Spinal cord (tissue), 10 donors: Measurements from ENCODE around the gene SENP7. TPM values are rescaled to one million over a fixed set of nuclear protein-coding genes. Genes with fewer than 3 reads are reported as not detected.
"Not testable (repeated sequence)": the region's sequence is repeated elsewhere in the genome, so short reads cannot be mapped to it uniquely, and the experiment has no call there.

ENCODE experiments used
- DNase-seq, 6 donors: peaks; one replicate each; pipeline versions ENCODE4 v3.0.0 to v3.0.0-alpha.2; 2013 to 2015; ENCODE audit warnings: low spot score in 6 of 6, low read depth in 4 of 6
- H3K27ac ChIP-seq: one replicate; pipeline ENCODE4 v1.5.1; 2013; ENCODE audit warnings: low read depth, low read length, control low read depth
- H3K27me3 ChIP-seq: one replicate; pipeline ENCODE4 v1.6.1; 2013; ENCODE audit warnings: low read length; ENCODE audit not compliant: control insufficient read depth, insufficient read depth
- H3K36me3 ChIP-seq: one replicate; pipeline ENCODE4 v1.6.1; 2013; ENCODE audit warnings: low read length; ENCODE audit not compliant: control insufficient read depth, insufficient read depth
- H3K4me1 ChIP-seq: one replicate; pipeline ENCODE4 v1.6.1; 2013; ENCODE audit warnings: low read length; ENCODE audit not compliant: control insufficient read depth, insufficient read depth
- H3K4me3 ChIP-seq: one replicate; pipeline ENCODE4 v1.5.1; 2013; ENCODE audit warnings: low read depth, low read length, control low read depth
- H3K9me3 ChIP-seq: one replicate; pipeline ENCODE4 v1.6.1; 2013; ENCODE audit warnings: low read length; ENCODE audit not compliant: control insufficient read depth, insufficient read depth
- WGBS: methylation state at CpG from one replicate; pipeline ENCODE4 v1.1.5; 2013; ENCODE audit warnings: missing lambda C conversion rate; ENCODE audit not compliant: insufficient coverage; 5-methylcytosine and 5-hydroxymethylcytosine counted together
- polyA plus RNA-seq, 2 donors: library from polyadenylated mRNA; unstranded; fragments of 120-200 nt; gene quantifications; one replicate each; pipeline ENCODE4 v1.2.1, GENCODE V29; 2013; ENCODE audit not compliant: insufficient read length in 2 of 2
- total RNA-seq, 2 donors: library from RNA; depleted of rRNA in 1 of 2; stranded (reverse); fragments of 120-200 nt in 1 of 2; fragments of >200 nt in 1 of 2; gene quantifications; one replicate each; pipeline versions ENCODE4 v1.2.3 to v1.2.4, GENCODE V29; 2013 to 2014
- donor health status: healthy.

Gene SENP7
- total and polyA plus RNA-seq, 4 donors, result 43.2 to 84.0 (median 61.4) TPM

DNA sequence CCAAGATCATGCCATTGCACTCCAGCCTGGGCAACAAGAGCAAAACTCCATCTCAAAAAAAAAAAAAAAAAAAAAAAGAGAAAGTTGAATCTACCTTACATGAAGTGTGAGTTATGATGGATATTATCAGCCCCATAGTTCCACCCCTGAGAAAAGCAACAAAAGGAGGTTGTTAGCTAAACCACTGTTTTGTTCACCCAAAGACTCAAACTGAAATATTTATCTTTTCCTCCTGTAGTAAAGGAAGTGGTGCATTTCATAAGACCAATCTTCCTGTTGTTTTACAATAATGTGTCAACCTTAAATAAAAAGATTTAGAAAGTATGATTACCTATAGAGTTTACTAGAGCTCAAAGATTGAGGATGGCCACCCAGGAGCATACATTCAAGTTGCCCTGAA lies 29.9 kb upstream of the SENP7 start:
- no peaks in the 10 kb centered on the region for H3K9me3 ChIP-seq
- DNase-seq, result no peak
- no peak overlapping the region for H3K27ac ChIP-seq
- H3K36me3 ChIP-seq, result no peaks in the 10 kb centered on the region
- no peaks in the 10 kb centered on the region for H3K27me3 ChIP-seq
- H3K4me3 ChIP-seq, result no peak overlapping the region
- no peaks in the 10 kb centered on the region for H3K4me1 ChIP-seq

GRCh38 chr3:101536955-101537354 lies 23.9 kb upstream of the SENP7 start:
- not testable (repeated sequence) for H3K36me3 ChIP-seq, H3K4me3 ChIP-seq, H3K27ac ChIP-seq, DNase-seq, H3K27me3 ChIP-seq, H3K9me3 ChIP-seq, H3K4me1 ChIP-seq
- WGBS, result no CpG with 5 or more reads among the region's 1 CpG

GRCh38 chr3:101536266-101536665 lies 23.3 kb upstream of the SENP7 start:
- no peak for DNase-seq
- Histone ChIP-seq H3K27me3 (no peaks in the 10 kb centered on the region), H3K9me3 (no peaks in the 10 kb centered on the region), H3K36me3 (no peaks in the 10 kb centered on the region), H3K4me3 (no peak overlapping the region), H3K27ac (no peak overlapping the region), H3K4me1 (no peaks in the 10 kb centered on the region)
- 100% methylated on average over 1 of the region's 1 CpG for WGBS

DNA sequence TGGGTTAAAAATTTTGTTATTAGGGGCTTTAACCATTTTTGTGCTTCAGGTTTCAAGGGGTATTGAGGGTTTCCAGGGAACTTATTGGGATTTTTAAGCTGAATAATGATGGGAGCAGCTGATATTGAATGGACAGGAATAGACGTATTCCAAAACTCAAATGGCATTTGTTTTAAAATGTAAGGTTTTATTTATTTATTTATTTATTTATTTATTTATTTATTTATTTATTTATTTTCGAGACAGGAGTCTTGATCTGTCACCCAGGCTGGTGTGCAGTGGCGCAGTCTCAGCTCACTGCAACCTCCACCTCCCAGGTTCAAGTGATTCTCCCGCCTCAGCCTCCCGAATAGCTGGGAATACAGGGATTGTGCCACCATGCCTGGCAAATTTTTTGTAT lies 22.2 kb upstream of the SENP7 start:
- no peak overlapping the region for H3K27ac ChIP-seq
- no CpG with 5 or more reads among the region's 5 CpGs for WGBS
- no peak for DNase-seq
- H3K4me1 ChIP-seq, result no peaks in the 10 kb centered on the region
- H3K27me3 ChIP-seq, result no peaks in the 10 kb centered on the region
- no peaks in the 10 kb centered on the region for H3K9me3 ChIP-seq
- H3K4me3 ChIP-seq, result no peak overlapping the region
- no peaks in the 10 kb centered on the region for H3K36me3 ChIP-seq

GRCh38 chr3:101533603-101533968 lies 20.6 kb upstream of the SENP7 start:
- no CpG with 5 or more reads among the region's 1 CpG for WGBS
- H3K27me3 ChIP-seq, result no peaks in the 10 kb centered on the region
- H3K4me3 ChIP-seq, result no peak overlapping the region
- no peaks in the 10 kb centered on the region for H3K9me3 ChIP-seq
- H3K36me3 ChIP-seq, result no peaks in the 10 kb centered on the region
- H3K4me1 ChIP-seq, result no peaks in the 10 kb centered on the region
- H3K27ac ChIP-seq, result no peak overlapping the region
- no peak for DNase-seq

- DNase-seq, result no peak
- Histone ChIP-seq H3K36me3 (no peaks in the 10 kb centered on the region), H3K9me3 (no peaks in the 10 kb centered on the region), H3K4me3 (no peak overlapping the region), H3K27ac (no peak overlapping the region), H3K27me3 (no peaks in the 10 kb centered on the region), H3K4me1 (no peaks in the 10 kb centered on the region)
- 84% methylated on average over 4 of the region's 9 CpGs for WGBS
These were observed 20.0 kb upstream of the SENP7 start for GRCh38 chr3:101532783-101533602.

GRCh38 chr3:101531473-101532086 lies 18.6 kb upstream of the SENP7 start:
- no peak overlapping the region for H3K4me3 ChIP-seq
- no peaks in the 10 kb centered on the region for H3K4me1 ChIP-seq
- no peak overlapping the region for H3K27ac ChIP-seq
- no CpG with 5 or more reads among the region's 2 CpGs for WGBS
- no peaks in the 10 kb centered on the region for H3K36me3 ChIP-seq
- DNase-seq, result no peak
- no peaks in the 10 kb centered on the region for H3K27me3 ChIP-seq
- H3K9me3 ChIP-seq, result no peaks in the 10 kb centered on the region

DNA sequence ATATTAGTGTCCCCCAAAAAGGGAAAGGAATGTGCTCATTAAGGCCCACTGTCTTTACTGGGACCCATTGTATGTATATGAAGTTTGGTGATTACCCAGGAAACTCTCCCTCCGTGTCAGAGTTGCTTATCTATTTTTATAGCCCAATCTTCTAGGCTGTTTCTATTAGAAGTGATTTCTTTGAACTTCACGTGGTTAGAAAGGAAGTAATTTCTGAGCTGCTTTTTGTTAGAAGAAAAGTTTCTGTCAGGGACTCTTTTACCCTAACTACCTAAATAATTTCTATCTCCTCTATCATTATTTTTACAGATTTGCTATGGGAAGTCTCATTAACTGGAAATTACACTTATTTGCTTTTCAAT lies 17.7 kb upstream of the SENP7 start:
- WGBS, result no CpG with 5 or more reads among the region's 2 CpGs
- no peak for DNase-seq
- Histone ChIP-seq H3K4me3 (no peak overlapping the region), H3K4me1 (no peaks in the 10 kb centered on the region), H3K27me3 (no peaks in the 10 kb centered on the region), H3K36me3 (no peaks in the 10 kb centered on the region), H3K27ac (no peak overlapping the region), H3K9me3 (no peaks in the 10 kb centered on the region)

DNA sequence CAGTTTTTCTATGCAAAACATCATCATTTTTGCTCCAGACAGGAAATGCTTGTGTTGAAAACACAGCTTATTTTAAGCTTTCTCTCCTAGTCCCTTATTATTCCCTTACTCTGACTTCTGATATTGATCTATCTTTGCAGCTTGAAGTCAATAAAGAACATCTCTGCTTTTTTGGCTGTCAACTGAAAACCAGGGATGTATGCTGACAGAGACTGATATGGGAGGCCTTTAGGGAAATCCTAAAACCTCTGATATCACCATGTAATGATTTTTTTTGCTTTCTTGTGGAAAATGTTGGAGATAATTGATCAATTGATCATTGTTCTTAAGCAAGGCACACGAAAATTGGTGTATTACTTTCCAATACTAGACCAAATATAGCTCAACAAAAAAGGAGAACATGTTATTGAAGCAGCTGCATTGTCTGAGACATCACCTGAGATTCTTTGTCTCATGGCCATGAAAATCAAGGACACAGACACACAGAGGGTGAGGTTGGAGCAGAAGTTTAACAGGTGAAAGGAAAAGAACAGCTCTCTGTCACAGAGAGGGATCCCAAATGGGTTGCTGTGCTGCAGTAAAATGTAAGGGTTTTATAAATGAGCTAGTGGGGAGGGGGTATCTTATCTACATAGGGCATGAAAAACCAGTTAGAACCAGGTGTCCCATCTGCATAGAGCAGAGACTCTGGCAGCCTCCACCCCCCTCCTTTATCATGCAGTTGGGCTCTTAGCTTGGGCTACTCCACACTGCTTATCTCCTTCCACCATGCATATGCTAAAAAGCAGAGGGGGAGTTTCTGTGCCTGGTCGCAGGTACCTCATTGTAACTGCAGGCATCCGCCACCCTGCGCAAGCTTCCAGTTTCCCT lies 17.0 kb upstream of the SENP7 start:
- Histone ChIP-seq H3K9me3 (no peaks in the 10 kb centered on the region), H3K27me3 (no peaks in the 10 kb centered on the region), H3K36me3 (no peaks in the 10 kb centered on the region), H3K4me1 (no peaks in the 10 kb centered on the region), H3K27ac (no peak overlapping the region), H3K4me3 (no peak overlapping the region)
- no peak for DNase-seq
- WGBS, result no CpG with 5 or more reads among the region's 4 CpGs
